Fibroblast of gingiva (primary cell): ENCODE data around the gene GABRG1.

ENCODE experiments used
- DNase-seq: peaks from one replicate; pipeline ENCODE4 v3.0.0-alpha.2; 2011; ENCODE audit warnings: low read depth

GABRG1 gene

DNA sequence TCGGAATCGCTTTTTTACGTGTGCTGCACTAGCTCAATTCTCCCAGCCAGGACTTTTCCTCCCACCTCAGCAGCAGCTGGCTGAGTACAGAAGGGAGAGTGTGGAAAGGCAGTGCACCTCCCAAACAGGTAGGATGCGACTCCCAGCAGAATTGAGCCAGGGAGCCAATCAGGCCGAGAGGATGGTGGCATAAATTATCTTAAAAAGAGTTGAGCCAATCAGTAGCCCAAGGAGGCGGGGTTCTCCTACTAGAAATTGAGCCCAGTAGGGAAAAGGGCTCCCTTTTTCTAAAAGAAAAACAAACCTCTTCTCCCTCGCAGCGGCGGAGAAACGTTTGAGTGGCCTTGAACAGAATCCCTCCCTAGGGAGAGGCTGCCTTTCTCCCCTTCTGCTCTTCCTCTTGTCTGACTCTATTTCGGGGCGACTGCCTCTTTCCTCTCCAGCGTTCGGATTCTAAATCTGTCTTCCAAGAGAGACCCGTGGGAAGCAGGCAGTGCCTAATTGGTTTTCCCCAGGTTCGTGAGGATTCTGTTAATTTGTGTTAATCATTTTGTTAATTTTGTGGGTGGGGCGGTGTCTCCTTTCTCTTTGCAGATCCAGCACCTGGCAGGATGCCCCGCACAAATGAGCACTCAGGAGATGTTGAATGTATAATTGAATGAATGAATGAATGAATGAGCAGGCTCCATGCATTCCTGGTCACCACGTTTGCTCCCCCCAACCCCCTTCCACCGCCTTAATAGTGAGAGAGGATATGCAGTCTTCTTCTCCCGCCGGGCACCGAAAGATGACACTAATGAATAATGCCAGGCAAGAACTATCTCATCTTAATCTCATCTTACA lies at the start of gene GABRG1:
GABRG1 (minus strand) TSS at position 142 of the 843 bp plus-strand sequence; CDS start at position 1, 141 bp downstream.
- DNase-seq = no peak

DNA sequence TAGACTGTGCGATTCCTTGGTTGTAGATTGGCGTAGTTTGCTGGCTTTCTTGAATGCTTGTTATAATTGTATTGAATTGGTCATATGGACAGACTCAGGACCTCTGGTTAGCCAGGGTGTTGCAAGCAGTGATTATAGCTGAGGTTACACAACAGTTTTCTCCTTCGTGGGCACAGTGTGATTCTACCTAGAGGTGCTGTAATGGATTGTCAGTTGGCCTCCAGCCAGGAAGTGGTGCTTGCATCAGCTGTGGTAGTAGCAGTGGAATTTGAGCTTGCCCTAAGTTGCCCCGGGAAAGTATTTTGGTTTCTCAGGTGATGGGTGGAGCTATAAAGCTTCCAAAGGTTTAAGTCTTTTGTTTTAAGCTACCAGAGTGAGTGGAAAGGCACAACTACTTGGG lies 23.1 kb upstream of the GABRG1 start:
- DNase-seq = no peak

DNA sequence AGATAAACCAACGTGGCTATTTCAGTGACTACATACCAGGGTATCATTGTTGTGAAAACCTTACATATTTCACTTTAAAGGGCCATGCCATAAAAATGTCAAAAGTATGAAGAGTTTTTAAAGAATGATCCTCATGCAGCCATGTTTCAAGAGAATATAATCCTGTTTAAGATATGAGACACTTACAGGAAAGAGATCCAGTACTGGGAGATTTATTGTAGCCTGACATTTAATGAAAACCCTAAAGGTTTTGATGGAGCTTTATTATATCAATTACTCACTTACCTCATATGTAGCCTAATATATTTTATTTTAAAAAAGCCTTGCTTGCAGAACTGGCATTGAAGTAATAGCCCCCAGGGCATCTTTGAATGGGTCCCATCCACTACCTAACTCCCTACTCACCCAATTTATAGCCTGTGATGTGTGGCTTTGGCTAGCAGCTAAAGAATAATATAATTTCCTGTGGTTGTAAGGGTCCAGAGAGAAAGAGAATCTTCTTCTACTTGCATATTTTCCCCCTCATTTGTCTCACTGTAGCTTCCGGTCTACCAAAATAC lies 7.7 kb upstream of the GABRG1 start:
- DNase-seq = no peak

DNA sequence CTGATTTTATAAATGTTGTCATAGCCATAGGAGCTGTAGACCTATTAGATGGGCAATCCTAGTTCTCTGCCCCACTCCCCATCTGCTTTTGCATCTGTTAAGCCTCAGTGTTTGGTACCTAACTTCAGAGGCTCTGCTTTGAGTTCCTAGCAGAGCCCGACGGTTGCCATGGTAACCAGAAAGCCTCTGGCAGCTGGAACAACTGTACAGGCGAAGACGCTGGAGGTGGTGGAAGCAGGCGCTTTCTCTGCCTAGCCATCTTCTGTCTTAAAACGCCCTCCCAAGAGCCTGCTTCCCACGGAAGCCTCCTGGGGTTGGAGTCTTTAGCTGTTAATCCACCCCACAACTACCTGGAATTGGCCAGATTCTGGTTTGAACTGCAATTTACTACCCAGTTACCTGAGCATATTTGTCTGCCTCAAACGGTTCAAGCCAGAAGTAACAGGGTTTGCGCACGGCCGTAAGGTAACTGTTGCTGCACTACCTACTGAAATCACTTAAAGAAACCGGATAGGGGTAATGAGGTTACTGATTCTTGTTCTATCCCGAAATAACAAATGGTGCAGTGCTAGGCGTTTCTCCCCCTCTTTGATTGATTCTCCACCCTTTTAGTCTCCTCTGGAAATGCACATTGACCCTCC lies 1.0 kb upstream of the GABRG1 start:
- DNase-seq = no peak

DNA sequence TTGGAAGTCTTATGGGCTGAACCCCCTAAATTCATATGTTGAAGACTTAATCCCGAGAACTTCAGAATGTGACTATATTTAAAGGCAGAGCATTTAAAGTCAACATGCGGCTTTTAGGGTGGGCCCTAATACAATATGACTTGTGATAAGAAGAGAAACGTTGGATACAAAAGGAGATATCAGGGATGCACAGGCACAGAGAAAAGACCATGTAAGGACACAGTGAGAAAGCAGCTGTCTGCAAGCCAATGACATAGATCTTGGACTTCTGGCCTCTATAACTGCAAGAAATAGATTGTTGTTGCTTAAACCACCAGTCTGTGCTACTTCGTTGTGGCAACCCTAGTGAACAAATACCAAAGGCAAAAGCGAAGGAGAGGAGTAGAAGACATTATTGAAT lies 42.2 kb downstream of the GABRG1 start:
- DNase-seq = no peak

DNA sequence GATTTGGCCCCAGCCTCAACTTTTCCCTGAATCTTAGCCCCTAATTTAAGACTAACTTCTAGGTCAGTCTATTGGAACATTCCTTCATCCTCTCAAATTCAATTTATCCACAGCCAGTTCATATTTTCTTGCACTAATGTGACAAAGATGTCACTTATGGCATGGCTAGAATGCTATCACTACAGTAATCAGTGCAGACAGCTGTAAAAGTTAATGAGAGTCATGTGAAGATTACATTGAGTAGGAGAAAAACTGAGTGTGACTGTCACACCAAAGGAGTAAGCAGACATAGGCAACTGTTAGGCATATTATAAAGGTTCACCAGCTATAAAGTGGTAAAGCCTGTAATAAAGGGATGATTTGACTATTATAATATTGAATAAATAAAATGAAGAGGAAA lies 42.6 kb downstream of the GABRG1 start:
- DNase-seq = no peak

DNA sequence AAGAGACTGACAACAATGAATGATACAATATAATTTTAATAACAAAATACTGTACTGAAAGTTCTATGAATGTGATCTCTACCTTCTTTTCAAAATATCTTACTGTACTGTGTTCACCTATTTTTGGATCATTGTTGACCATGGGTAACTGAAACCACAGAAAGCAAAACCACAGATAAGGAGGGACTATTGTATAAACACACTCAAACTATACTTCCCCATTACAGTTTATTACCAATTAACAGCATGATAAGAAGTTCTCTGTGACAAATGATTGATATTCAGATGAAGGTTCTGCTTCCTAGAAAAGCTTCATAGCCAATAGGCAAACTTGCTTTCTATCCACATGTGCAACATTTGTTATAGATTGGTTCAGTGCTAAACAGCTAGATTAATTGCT lies 50.1 kb downstream of the GABRG1 start:
- no peak for DNase-seq

DNA sequence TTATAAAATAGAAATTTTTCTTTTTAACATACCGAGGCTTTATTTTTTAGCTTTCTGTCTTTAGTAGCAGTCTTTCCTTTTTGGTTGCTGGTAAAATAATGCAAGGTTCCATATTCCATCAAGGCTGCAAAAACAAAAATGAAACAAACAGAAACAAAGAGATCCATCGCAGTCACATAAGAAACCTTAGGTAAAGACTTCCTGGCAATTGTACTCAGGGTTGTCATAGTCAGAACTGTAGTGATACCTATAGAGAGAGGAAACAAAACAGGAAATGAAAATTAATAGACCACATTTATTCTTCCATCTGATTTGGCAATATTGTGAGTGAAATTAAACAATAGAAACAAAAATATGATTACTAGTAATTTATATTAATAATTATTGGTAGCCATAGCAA lies 72.5 kb downstream of the GABRG1 start:
- DNase-seq = no peak

DNA sequence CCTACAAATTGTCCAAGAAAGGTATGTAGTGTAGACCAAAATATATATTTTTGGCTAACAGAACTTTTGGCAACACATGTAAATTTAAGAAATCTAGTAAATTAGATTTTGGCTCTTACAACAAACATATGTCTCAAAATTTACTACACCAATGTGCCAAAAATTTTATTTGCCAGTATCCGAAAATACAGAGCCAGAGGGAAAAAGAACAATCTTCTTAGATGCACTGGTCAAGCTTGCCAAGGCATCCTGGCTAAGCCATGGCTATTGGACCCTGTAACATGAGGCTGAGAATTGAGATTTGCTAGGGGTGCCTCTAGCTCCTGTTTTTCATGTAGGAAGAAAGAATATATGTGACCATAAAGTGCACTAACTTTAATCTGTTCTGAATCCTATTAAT lies 91.8 kb downstream of the GABRG1 start:
- DNase-seq = no peak

DNA sequence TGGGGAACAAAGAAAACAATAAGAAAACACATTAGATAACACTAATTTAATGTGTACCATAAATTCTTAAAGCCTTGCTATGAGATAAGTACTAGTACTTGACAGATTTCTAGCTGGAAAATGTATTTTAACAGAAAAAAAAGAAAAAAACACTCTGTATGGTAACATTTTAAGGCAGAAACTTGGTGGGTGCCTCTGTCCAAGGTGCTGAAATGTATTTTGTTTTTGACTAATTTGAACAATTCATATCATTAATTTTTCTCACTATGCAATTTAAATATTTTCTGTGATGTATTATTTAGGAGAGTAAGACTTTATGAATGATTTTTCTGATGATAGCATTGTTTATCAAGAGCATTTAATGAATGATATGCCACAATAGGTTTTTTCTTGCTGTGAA lies 107.5 kb downstream of the GABRG1 start:
- no peak for DNase-seq

DNA sequence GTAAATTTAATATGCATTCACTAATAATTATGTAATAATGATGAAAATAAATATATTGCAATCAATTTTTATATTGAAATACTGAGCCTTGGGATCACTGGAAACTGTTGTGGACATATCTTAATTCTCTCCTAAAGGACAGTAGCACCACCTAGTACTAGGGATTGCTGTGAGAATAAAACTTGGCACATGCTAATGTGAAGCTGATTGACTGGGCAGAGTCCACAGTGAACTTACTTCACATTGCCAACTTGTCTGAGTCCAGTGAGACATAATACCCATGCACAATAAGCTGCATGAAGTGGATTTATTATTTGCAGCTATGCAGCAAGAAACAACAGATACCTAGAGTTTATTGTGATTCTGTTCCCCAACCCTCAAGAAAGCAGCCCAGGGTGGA lies 131.1 kb downstream of the GABRG1 start:
- DNase-seq = no peak

DNA sequence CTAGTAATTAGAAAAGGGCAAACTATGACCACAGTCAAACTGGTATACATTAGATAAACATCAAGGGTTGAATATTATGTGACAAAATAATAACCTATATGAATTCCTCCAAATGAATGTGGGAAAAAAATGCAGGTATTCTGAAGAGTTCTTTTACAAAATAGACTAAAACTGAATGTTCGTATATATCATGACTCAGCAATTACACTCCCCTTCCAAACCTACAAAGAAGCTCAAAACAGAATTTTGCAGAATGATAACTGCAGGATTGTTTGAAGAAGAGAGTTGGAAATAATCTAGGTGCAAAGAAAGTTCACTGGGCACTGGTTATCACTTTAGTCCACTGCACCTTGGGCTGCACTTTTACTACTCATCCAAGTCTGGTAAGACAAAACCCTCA lies 134.1 kb downstream of the GABRG1 start:
- no peak for DNase-seq

DNA sequence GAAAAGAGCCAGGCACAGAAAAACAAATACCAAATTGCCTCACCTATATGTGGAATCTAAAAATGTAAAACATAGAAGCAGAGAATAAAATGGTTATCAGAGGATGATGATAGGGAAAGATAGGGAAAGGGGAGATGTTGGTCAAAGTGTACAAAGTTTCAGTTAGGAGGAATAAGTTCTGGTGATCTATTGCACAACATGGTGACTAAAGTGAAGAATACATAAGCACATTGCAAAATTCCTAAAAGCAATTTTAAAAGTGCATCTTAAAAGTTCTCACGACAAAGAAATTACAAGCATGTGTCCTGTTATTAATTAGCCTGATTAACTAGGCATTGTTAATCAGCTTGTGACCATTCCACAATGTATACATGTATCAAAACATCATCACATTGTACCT lies 136.0 kb downstream of the GABRG1 start:
- no peak for DNase-seq
